Immature natural killer cell (primary cell): ENCODE measurements around the gene CYP27C1. TPM values are rescaled to one million over a fixed set of nuclear protein-coding genes. Genes with fewer than 3 reads are reported as not detected.
"Not testable (repeated sequence)": the region's sequence is repeated elsewhere in the genome, so short reads cannot be mapped to it uniquely, and the experiment has no call there.

Experiments used
- DNase-seq, 3 donors: peaks; one replicate each; pipeline ENCODE4 v3.0.0; 2022; ENCODE audit warnings: mixed read lengths in 1 of 3
- H3K27ac Mint-ChIP-seq, 6 donors: one replicate each; pipeline ENCODE4 v1.8.0; 2020; ENCODE audit warnings: mixed read lengths in 6 of 6, mild to moderate bottlenecking in 5 of 6, inconsistent platforms in 4 of 6, moderate library complexity in 3 of 6
- H3K27me3 Mint-ChIP-seq, 3 donors: one replicate each; pipeline ENCODE4 v1.8.0; 2020 to 2021; ENCODE audit warnings: low read depth in 3 of 3, mild to moderate bottlenecking in 3 of 3, mixed read lengths in 3 of 3, moderate library complexity in 3 of 3, inconsistent platforms in 1 of 3
- H3K36me3 Mint-ChIP-seq, 3 donors: one replicate each; pipeline ENCODE4 v1.8.0; 2020; ENCODE audit warnings: mixed read lengths in 3 of 3, inconsistent platforms in 2 of 3, mild to moderate bottlenecking in 2 of 3
- H3K4me1 Mint-ChIP-seq, 2 donors: one replicate each; pipeline ENCODE4 v1.8.0; 2020; ENCODE audit warnings: inconsistent platforms in 2 of 2, mild to moderate bottlenecking in 2 of 2, mixed read lengths in 2 of 2, moderate library complexity in 1 of 2
- H3K4me3 Mint-ChIP-seq, 5 donors: one replicate each; pipeline ENCODE4 v1.8.0; 2020; ENCODE audit warnings: mild to moderate bottlenecking in 5 of 5, mixed read lengths in 5 of 5, inconsistent platforms in 3 of 5, moderate library complexity in 3 of 5
- H3K9me3 Mint-ChIP-seq, 6 donors: one replicate each; pipeline ENCODE4 v1.8.0; 2020; ENCODE audit warnings: mild to moderate bottlenecking in 6 of 6, mixed read lengths in 6 of 6, inconsistent platforms in 4 of 6, moderate library complexity in 3 of 6
- polyA plus RNA-seq, 3 donors: library from polyadenylated mRNA; unstranded; fragments of 300-500 nt; fragmentation: Illumina TruSeq; gene quantifications; one replicate each; pipeline ENCODE4 v1.2.3, GENCODE V29; 2021

Gene CYP27C1
- polyA plus RNA-seq, result not detected

- Mint-ChIP-seq H3K27me3 (peaks cover 14 to 32% (median 19%) of the 10 kb centered on the region in 3 donors), H3K4me3 (peak within 1 kb of the TSS; percentile 8 to 77 (median 47)), H3K36me3 (peaks cover 5 to 7% (median 6%) of the 10 kb centered on the region in 3 donors), H3K4me1 (peaks cover 14 to 16% of the 10 kb centered on the region in 2 donors), H3K27ac (no peak within 1 kb of the TSS), H3K9me3 (peaks cover 0 to 15% (median 0%) of the 10 kb centered on the region in 6 donors)
- DNase-seq, result no peak
Measured at GRCh38 chr2:127220102-127220767, at the start of gene CYP27C1. CYP27C1 (minus strand) TSS chr2:127220299; CDS start chr2:127220270, 29 bp downstream.

- Mint-ChIP-seq H3K9me3 (no peaks in the 10 kb centered on the region), H3K27ac (no peak overlapping the region), H3K36me3 (peaks cover 22 to 59% (median 24%) of the 10 kb centered on the region in 3 donors)
Measured at GRCh38 chr2:127261804-127262406, 41.8 kb upstream of the CYP27C1 start.

GRCh38 chr2:127259355-127259754 lies 39.3 kb upstream of the CYP27C1 start:
- peaks cover 16 to 61% (median 28%) of the 10 kb centered on the region in 3 donors for H3K36me3 Mint-ChIP-seq
- H3K4me1 Mint-ChIP-seq, result no peaks in the 10 kb centered on the region
- peak overlapping the region in 3 of 6 donors; percentile 31 to 46 (median 38) for H3K27ac Mint-ChIP-seq
- no peaks in the 10 kb centered on the region for H3K9me3 Mint-ChIP-seq
- no peak overlapping the region for H3K4me3 Mint-ChIP-seq
- H3K27me3 Mint-ChIP-seq, result peaks cover 0 to 2% (median 0%) of the 10 kb centered on the region in 3 donors
- no peak for DNase-seq

More at GRCh38 chr2:127261804-127262406, 41.8 kb upstream of the CYP27C1 start:
- no peak for DNase-seq
- H3K4me3 Mint-ChIP-seq, result no peak overlapping the region
- H3K4me1 Mint-ChIP-seq, result no peaks in the 10 kb centered on the region
- peaks cover 0 to 1% (median 0%) of the 10 kb centered on the region in 3 donors for H3K27me3 Mint-ChIP-seq

GRCh38 chr2:127256866-127257265 lies 36.8 kb upstream of the CYP27C1 start:
- H3K27me3 Mint-ChIP-seq, result peaks cover 0 to 3% (median 0%) of the 10 kb centered on the region in 3 donors
- no peaks in the 10 kb centered on the region for H3K9me3 Mint-ChIP-seq
- no peak for DNase-seq
- no peaks in the 10 kb centered on the region for H3K4me1 Mint-ChIP-seq
- H3K27ac Mint-ChIP-seq, result peak overlapping the region in 2 of 6 donors; percentile 40
- H3K4me3 Mint-ChIP-seq, result no peak overlapping the region
- H3K36me3 Mint-ChIP-seq, result peaks cover 19 to 54% (median 31%) of the 10 kb centered on the region in 3 donors

GRCh38 chr2:127256381-127256780 lies 36.3 kb upstream of the CYP27C1 start:
- Mint-ChIP-seq H3K4me3 (no peak overlapping the region), H3K4me1 (no peaks in the 10 kb centered on the region), H3K27me3 (peaks cover 0 to 3% (median 0%) of the 10 kb centered on the region in 3 donors), H3K27ac (peak overlapping the region in 2 of 6 donors; percentile 19 to 40), H3K36me3 (peaks cover 19 to 58% (median 33%) of the 10 kb centered on the region in 3 donors), H3K9me3 (no peaks in the 10 kb centered on the region)
- no peak for DNase-seq

- H3K4me1 Mint-ChIP-seq, result no peaks in the 10 kb centered on the region
- no peaks in the 10 kb centered on the region for H3K9me3 Mint-ChIP-seq
- H3K27ac Mint-ChIP-seq, result peak overlapping the region in 1 of 6 donors; percentile 57
- peaks cover 18 to 55% (median 36%) of the 10 kb centered on the region in 3 donors for H3K36me3 Mint-ChIP-seq
- DNase-seq, result no peak
- H3K27me3 Mint-ChIP-seq, result peaks cover 0 to 3% (median 0%) of the 10 kb centered on the region in 3 donors
- H3K4me3 Mint-ChIP-seq, result no peak overlapping the region
Measured at GRCh38 chr2:127255721-127256120, 35.6 kb upstream of the CYP27C1 start.

GRCh38 chr2:127255146-127255545 lies 35.0 kb upstream of the CYP27C1 start:
- peak overlapping the region in 3 of 6 donors; percentile 3 to 57 (median 37) for H3K27ac Mint-ChIP-seq
- no peak for DNase-seq
- no peaks in the 10 kb centered on the region for H3K4me1 Mint-ChIP-seq
- H3K27me3 Mint-ChIP-seq, result peaks cover 0 to 3% (median 0%) of the 10 kb centered on the region in 3 donors
- H3K4me3 Mint-ChIP-seq, result no peak overlapping the region
- no peaks in the 10 kb centered on the region for H3K9me3 Mint-ChIP-seq
- peaks cover 14 to 55% (median 36%) of the 10 kb centered on the region in 3 donors for H3K36me3 Mint-ChIP-seq

- Mint-ChIP-seq H3K9me3 (no peaks in the 10 kb centered on the region), H3K4me3 (no peak overlapping the region), H3K27ac (no peak overlapping the region), H3K4me1 (no peaks in the 10 kb centered on the region), H3K36me3 (peaks cover 12 to 48% (median 35%) of the 10 kb centered on the region in 3 donors), H3K27me3 (peaks cover 0 to 3% (median 0%) of the 10 kb centered on the region in 3 donors)
- DNase-seq, result no peak
Measured at GRCh38 chr2:127254386-127254981, 34.4 kb upstream of the CYP27C1 start.

GRCh38 chr2:127241184-127241583 lies 21.1 kb upstream of the CYP27C1 start:
- not testable (repeated sequence) for H3K4me1 Mint-ChIP-seq, H3K27ac Mint-ChIP-seq, DNase-seq, H3K9me3 Mint-ChIP-seq, H3K4me3 Mint-ChIP-seq, H3K27me3 Mint-ChIP-seq
- H3K36me3 Mint-ChIP-seq, result peaks cover 6 to 40% (median 26%) of the 10 kb centered on the region in 3 donors

GRCh38 chr2:127239395-127239794 lies 19.3 kb upstream of the CYP27C1 start:
- Mint-ChIP-seq H3K4me3 (no peak overlapping the region), H3K4me1 (no peaks in the 10 kb centered on the region), H3K9me3 (peaks cover 0 to 9% (median 3%) of the 10 kb centered on the region in 6 donors), H3K27ac (no peak overlapping the region), H3K27me3 (peaks cover 0 to 2% (median 0%) of the 10 kb centered on the region in 3 donors), H3K36me3 (peaks cover 6 to 41% (median 26%) of the 10 kb centered on the region in 3 donors)
- no peak for DNase-seq

GRCh38 chr2:127237768-127238167 lies 17.7 kb upstream of the CYP27C1 start:
- not testable (repeated sequence) for H3K9me3 Mint-ChIP-seq

GRCh38 chr2:127235082-127235702 lies 15.1 kb upstream of the CYP27C1 start:
- Mint-ChIP-seq H3K4me3 (no peak overlapping the region), H3K4me1 (no peaks in the 10 kb centered on the region), H3K27ac (no peak overlapping the region), H3K27me3 (peaks cover 0 to 2% (median 0%) of the 10 kb centered on the region in 3 donors), H3K36me3 (peaks cover 6 to 33% (median 31%) of the 10 kb centered on the region in 3 donors), H3K9me3 (peaks cover 0 to 9% (median 2%) of the 10 kb centered on the region in 6 donors)
- DNase-seq, result no peak

More at GRCh38 chr2:127237768-127238167, 17.7 kb upstream of the CYP27C1 start:
- not testable (repeated sequence) for H3K27me3 Mint-ChIP-seq, H3K27ac Mint-ChIP-seq, H3K4me3 Mint-ChIP-seq, H3K4me1 Mint-ChIP-seq, DNase-seq
- peaks cover 6 to 44% (median 35%) of the 10 kb centered on the region in 3 donors for H3K36me3 Mint-ChIP-seq

- Mint-ChIP-seq H3K9me3 (peaks cover 0 to 9% (median 1%) of the 10 kb centered on the region in 6 donors), H3K4me1 (no peaks in the 10 kb centered on the region), H3K27ac (no peak overlapping the region), H3K27me3 (peaks cover 0 to 2% (median 0%) of the 10 kb centered on the region in 3 donors), H3K4me3 (no peak overlapping the region), H3K36me3 (peaks cover 6 to 29% (median 22%) of the 10 kb centered on the region in 3 donors)
- no peak for DNase-seq
Measured at GRCh38 chr2:127233710-127234109, 13.6 kb upstream of the CYP27C1 start.
